Measurements from ENCODE around the gene DYRK1A. TPM values are rescaled to one million over a fixed set of nuclear protein-coding genes. Genes with fewer than 3 reads are reported as not detected.

DYRK1A gene
- total RNA-seq, 4 donors from 2014 or later: 71.5 to 116 (median 90.9) TPM

GRCh38 chr21:37338671-37339551 lies 27.7 kb upstream of the DYRK1A start:
- WGBS, 2 donors (ENCODE audit: low coverage in 1 of 2): 17 to 47% methylated on average over 8 to 11 of the region's 11 CpGs
- H3K27ac ChIP-seq: peak overlapping the region; percentile 47 to 76 (median 60)
- H3K4me3 ChIP-seq: no peak overlapping the region
- peaks cover 0 to 16% (median 5%) of the 10 kb centered on the region in 4 donors for H3K4me1 ChIP-seq
- intact Hi-C loops (cut with DNase I; ENCODE audit: low total_unique reads): no loop called here
- in situ Hi-C loops (cut with MboI; ENCODE audit: low pct_ligation_motif_present in 1 of 4, low pct_unique_long_range_greater_than_20kb in 1 of 4, low sequenced_read_pairs in 3 of 4): no loop called here
- no peaks in the 10 kb centered on the region for H3K27me3 ChIP-seq
- H3K36me3 ChIP-seq: no peaks in the 10 kb centered on the region
- no peaks in the 10 kb centered on the region for H3K9me3 ChIP-seq
- TF ChIP-seq POLR2AphosphoS5 (IDR thresholded peaks at IDR 0.05): peak; percentile 6 to 47 (median 13)
- no peak for TF ChIP-seq EP300 (IDR thresholded peaks at IDR 0.05; ENCODE audit: low read depth)
- no peak for TF ChIP-seq CTCF (IDR thresholded peaks at IDR 0.05)
- no peak for DNase-seq

GRCh38 chr21:37339552-37339939 lies 27.0 kb upstream of the DYRK1A start:
- in situ Hi-C loops (cut with MboI; ENCODE audit: low pct_ligation_motif_present in 1 of 4, low pct_unique_long_range_greater_than_20kb in 1 of 4, low sequenced_read_pairs in 3 of 4): no loop called here
- H3K27ac ChIP-seq: peak overlapping the region; percentile 47 to 76 (median 60)
- H3K36me3 ChIP-seq: no peaks in the 10 kb centered on the region
- peaks cover 0 to 16% (median 5%) of the 10 kb centered on the region in 4 donors for H3K4me1 ChIP-seq
- no peak for DNase-seq
- no peak for TF ChIP-seq CTCF (IDR thresholded peaks at IDR 0.05)
- TF ChIP-seq POLR2A (IDR thresholded peaks at IDR 0.05): no peak
- TF ChIP-seq POLR2AphosphoS5 (IDR thresholded peaks at IDR 0.05): no peak
- no peak for TF ChIP-seq EP300 (IDR thresholded peaks at IDR 0.05; ENCODE audit: low read depth)
- no peak overlapping the region for H3K4me3 ChIP-seq
- no peaks in the 10 kb centered on the region for H3K27me3 ChIP-seq
- WGBS, 2 donors (ENCODE audit: low coverage in 1 of 2): 25 to 38% methylated on average over 1 of the region's 1 CpG
- intact Hi-C loops (cut with DNase I; ENCODE audit: low total_unique reads): no loop called here
- no peaks in the 10 kb centered on the region for H3K9me3 ChIP-seq

GRCh38 chr21:37341254-37341960 lies 25.2 kb upstream of the DYRK1A start:
- intact Hi-C loops (cut with DNase I; ENCODE audit: low total_unique reads): no loop called here
- TF ChIP-seq POLR2A (IDR thresholded peaks at IDR 0.05): no peak
- TF ChIP-seq CTCF (IDR thresholded peaks at IDR 0.05): no peak
- no peak for TF ChIP-seq EP300 (IDR thresholded peaks at IDR 0.05; ENCODE audit: low read depth)
- no peak for TF ChIP-seq POLR2AphosphoS5 (IDR thresholded peaks at IDR 0.05)

GRCh38 chr21:37342046-37342632 lies 24.4 kb upstream of the DYRK1A start:
- Histone ChIP-seq H3K4me3 (no peak overlapping the region), H3K27ac (no peak overlapping the region), H3K27me3 (no peaks in the 10 kb centered on the region), H3K9me3 (no peaks in the 10 kb centered on the region), H3K4me1 (peaks cover 0 to 16% (median 5%) of the 10 kb centered on the region in 4 donors), H3K36me3 (no peaks in the 10 kb centered on the region)
- WGBS, 2 donors (ENCODE audit: low coverage in 1 of 2): 82 to 87% methylated on average over 3 to 9 of the region's 9 CpGs
- no peak for DNase-seq
- TF ChIP-seq POLR2A (IDR thresholded peaks at IDR 0.05): no peak
- no peak for TF ChIP-seq POLR2AphosphoS5 (IDR thresholded peaks at IDR 0.05)
- no peak for TF ChIP-seq CTCF (IDR thresholded peaks at IDR 0.05)
- TF ChIP-seq EP300 (IDR thresholded peaks at IDR 0.05; ENCODE audit: low read depth): no peak
- intact Hi-C loops (cut with DNase I; ENCODE audit: low total_unique reads): no loop called here
- in situ Hi-C loops (cut with MboI; ENCODE audit: low pct_ligation_motif_present in 1 of 4, low pct_unique_long_range_greater_than_20kb in 1 of 4, low sequenced_read_pairs in 3 of 4): no loop called here

More at GRCh38 chr21:37341254-37341960, 25.2 kb upstream of the DYRK1A start:
- Histone ChIP-seq H3K4me3 (no peak overlapping the region), H3K4me1 (peaks cover 0 to 16% (median 5%) of the 10 kb centered on the region in 4 donors), H3K27ac (no peak overlapping the region), H3K9me3 (no peaks in the 10 kb centered on the region), H3K27me3 (no peaks in the 10 kb centered on the region), H3K36me3 (no peaks in the 10 kb centered on the region)
- WGBS, 2 donors (ENCODE audit: low coverage in 1 of 2): 72 to 80% methylated on average over 7 to 8 of the region's 8 CpGs
- no peak for DNase-seq
- in situ Hi-C loops (cut with MboI; ENCODE audit: low pct_ligation_motif_present in 1 of 4, low pct_unique_long_range_greater_than_20kb in 1 of 4, low sequenced_read_pairs in 3 of 4): no loop called here

Data from transverse colon (tissue), 4 donors.